Measurements from ENCODE around the gene ZNF700. TPM values are rescaled to one million over a fixed set of nuclear protein-coding genes. Genes with fewer than 3 reads are reported as not detected.
"Not testable (repeated sequence)": the region's sequence is repeated elsewhere in the genome, so short reads cannot be mapped to it uniquely, and the experiment has no call there.

The ZNF700 gene
- total and polyA plus RNA-seq, 9 of the 15 experiments (the other 6 are each of a cell fraction or from before 2014, with no cell fraction given) = 10.3 to 24.7 (median 14.1) TPM

DNA sequence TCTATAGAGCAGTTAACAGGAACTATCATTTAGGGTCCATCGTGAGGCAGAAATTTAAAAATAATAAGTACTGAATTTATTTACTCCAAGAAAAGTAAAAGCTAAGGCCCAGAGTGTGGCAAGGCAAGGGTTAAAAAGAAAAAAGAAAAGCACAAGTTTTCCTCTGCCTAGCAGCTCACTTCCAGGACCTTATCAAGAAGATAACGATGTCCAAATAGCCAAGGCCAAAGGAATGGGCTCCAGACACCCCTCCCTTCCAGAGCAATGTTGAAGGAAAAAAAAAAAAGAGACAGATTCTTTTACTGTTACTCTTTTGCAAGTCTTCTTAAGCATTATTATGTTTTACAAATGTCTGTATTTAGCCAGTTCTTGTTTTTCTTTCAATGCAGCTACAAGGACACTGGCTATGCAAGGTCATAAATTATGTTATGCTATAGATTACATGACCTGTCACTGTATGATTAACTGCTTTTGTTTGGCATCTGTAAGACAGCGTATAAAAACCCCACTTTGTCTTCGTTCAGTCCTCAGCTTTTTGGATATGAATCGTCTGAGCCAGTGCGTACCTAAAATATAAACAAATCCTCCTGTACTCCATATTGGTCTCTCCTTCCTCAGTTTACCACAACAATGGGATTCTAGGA, 2.9 kb upstream of the ZNF700 start (continued):
- TF ChIP-seq, protein P1, sequence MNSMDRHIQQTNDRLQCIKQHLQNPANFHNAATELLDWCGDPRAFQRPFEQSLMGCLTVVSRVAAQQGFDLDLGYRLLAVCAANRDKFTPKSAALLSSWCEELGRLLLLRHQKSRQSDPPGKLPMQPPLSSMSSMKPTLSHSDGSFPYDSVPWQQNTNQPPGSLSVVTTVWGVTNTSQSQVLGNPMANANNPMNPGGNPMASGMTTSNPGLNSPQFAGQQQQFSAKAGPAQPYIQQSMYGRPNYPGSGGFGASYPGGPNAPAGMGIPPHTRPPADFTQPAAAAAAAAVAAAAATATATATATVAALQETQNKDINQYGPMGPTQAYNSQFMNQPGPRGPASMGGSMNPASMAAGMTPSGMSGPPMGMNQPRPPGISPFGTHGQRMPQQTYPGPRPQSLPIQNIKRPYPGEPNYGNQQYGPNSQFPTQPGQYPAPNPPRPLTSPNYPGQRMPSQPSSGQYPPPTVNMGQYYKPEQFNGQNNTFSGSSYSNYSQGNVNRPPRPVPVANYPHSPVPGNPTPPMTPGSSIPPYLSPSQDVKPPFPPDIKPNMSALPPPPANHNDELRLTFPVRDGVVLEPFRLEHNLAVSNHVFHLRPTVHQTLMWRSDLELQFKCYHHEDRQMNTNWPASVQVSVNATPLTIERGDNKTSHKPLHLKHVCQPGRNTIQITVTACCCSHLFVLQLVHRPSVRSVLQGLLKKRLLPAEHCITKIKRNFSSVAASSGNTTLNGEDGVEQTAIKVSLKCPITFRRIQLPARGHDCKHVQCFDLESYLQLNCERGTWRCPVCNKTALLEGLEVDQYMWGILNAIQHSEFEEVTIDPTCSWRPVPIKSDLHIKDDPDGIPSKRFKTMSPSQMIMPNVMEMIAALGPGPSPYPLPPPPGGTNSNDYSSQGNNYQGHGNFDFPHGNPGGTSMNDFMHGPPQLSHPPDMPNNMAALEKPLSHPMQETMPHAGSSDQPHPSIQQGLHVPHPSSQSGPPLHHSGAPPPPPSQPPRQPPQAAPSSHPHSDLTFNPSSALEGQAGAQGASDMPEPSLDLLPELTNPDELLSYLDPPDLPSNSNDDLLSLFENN (IDR thresholded peaks at IDR 0.05; ENCODE audit: low read depth in 2 of 2, low read length in 2 of 2) = no peak
- TF ChIP-seq, protein P2, sequence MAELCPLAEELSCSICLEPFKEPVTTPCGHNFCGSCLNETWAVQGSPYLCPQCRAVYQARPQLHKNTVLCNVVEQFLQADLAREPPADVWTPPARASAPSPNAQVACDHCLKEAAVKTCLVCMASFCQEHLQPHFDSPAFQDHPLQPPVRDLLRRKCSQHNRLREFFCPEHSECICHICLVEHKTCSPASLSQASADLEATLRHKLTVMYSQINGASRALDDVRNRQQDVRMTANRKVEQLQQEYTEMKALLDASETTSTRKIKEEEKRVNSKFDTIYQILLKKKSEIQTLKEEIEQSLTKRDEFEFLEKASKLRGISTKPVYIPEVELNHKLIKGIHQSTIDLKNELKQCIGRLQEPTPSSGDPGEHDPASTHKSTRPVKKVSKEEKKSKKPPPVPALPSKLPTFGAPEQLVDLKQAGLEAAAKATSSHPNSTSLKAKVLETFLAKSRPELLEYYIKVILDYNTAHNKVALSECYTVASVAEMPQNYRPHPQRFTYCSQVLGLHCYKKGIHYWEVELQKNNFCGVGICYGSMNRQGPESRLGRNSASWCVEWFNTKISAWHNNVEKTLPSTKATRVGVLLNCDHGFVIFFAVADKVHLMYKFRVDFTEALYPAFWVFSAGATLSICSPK (IDR thresholded peaks at IDR 0.05; ENCODE audit: borderline replicate concordance) = no peak
- TF ChIP-seq ZNF384 (IDR thresholded peaks at IDR 0.05; ENCODE audit: low read depth, low read length) = peak; percentile 71
- TF ChIP-seq CTBP1 (IDR thresholded peaks at IDR 0.05; ENCODE audit: borderline replicate concordance) = peak; percentile 39; the same call in 1 of the 2 replicates
- TF ChIP-seq GATA2 (CRISPR knock-in tag; IDR thresholded peaks at IDR 0.05) = no peak
- TF ChIP-seq CBFA2T3 (IDR thresholded peaks at IDR 0.05) = peak; percentile 13; the same call in 1 of the 2 replicates

DNA sequence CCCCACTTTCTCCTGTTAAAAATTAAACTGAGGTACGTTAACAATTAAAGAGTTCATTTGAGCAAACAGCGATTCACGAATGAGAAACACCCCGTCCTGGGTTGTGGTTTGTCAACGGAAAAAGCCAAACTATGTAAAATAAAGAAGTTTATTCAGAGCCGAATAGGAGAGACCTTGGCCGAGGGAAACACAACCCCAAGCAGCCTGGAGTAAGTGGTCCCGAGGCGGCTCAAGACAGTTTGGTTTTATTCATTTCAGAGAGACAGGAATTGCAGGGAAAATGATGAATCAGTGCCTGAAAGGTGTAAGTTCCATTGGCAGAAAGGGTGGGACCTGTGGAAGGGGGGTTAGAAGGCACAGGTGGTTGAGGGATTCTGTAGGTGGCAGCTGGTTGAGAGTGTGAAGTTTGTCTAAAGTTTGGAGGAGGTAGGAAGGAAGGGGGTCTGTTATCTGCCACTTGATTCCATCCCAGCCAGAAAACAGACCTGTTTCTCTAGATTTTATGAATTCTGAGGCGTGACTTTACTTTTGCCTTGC, 812 bp downstream of the ZNF700 start:
- in situ Hi-C loops (cut with MboI); H4K20me1 ChIP-seq (replicated peaks; ENCODE audit: control insufficient read depth, insufficient read depth, low read length); CTCF ChIA-PET (ENCODE audit: low intra/inter-chr PET ratio); intact Hi-C loops (cut with micrococcal nuclease); H3K9me1 ChIP-seq (ENCODE audit: control insufficient read depth, insufficient read depth, low read length); H2AFZ ChIP-seq (ENCODE audit: low read depth, low read length); BruUV-seq (replicated peaks); H3K27me3 ChIP-seq (ENCODE audit: control insufficient read depth in 2 of 2, insufficient read depth in 2 of 2, low read length in 2 of 2); ATAC-seq; H3K9me3 ChIP-seq (replicated peaks; ENCODE audit: control insufficient read depth, insufficient read depth, low read depth, low read length): not testable (repeated sequence)
- 2% methylated on average over 10 of the region's 10 CpGs for WGBS (ENCODE audit: insufficient coverage, low coverage, missing lambda C conversion rate)
- Histone ChIP-seq H3K36me3 (ENCODE audit: control insufficient read depth, insufficient read depth, low read length) (peaks cover 29% of the 10 kb centered on the region), H3K79me2 (ENCODE audit: control insufficient read depth, insufficient read depth, low read length) (peaks cover 51% of the 10 kb centered on the region), H3K4me3 (peak overlapping the region; percentile 83), H3K27ac (ENCODE audit: extremely low read depth, low read depth, low read length) (peak overlapping the region; percentile 94), H3K4me2 (ENCODE audit: insufficient read depth, low read length) (peak overlapping the region; percentile 96), H3K9ac (ENCODE audit: insufficient read depth in 1 of 2, low read depth in 2 of 2, low read length in 2 of 2) (peak overlapping the region; percentile 96 to 97), H3K4me1 (replicated peaks in 1 of 2; ENCODE audit: control insufficient read depth in 2 of 2, insufficient read depth in 2 of 2, low read length in 2 of 2) (peaks cover 11 to 26% of the 10 kb centered on the region in 2 experiments; a peak in 4 of 5 replicates)
- FAIRE-seq = peak; percentile 37
- peak in 1 of 4 experiments; percentile 10 for DNase-seq (ENCODE audit: extremely low read depth in 1 of 4, low spot score in 3 of 4)
- POLR2A ChIA-PET = interaction anchor here (0.6 kb wide), 1 partner anchor 130 kb away, joined by 3 read pairs; no protein-coding TSS in a partner anchor
